Measurements from ENCODE around the gene ZNF212.

ZNF212 gene

DNA sequence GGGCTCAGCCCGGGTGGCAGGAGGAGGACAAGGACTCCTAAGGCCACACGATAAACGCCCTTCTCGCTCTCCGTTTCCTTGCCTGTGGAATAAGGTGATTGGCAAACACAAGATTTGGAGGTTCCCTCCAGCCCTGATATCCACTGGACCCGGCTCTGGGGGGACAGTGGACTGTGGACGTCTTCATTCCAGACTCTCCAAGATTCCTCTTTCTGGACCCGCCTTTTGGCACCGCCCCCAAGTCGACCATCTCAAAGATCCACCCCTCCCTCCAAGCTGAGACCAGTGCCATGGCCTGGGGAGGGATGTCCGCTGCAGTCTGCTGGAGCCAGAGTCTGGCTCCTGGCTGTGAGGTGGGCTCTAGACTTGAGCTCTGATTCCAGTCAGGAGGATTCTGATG lies 46.2 kb downstream of the ZNF212 start:
- Histone ChIP-seq H3K4me1 (ENCODE audit: control insufficient read depth, insufficient read depth, low read length) (no peaks in the 10 kb centered on the region), H3K36me3 (ENCODE audit: control insufficient read depth in 2 of 2, insufficient read depth in 1 of 2, low read length in 2 of 2) (peaks cover 0 to 19% of the 10 kb centered on the region in 2 experiments; a peak in 1 of 3 replicates), H3K9me3 (ENCODE audit: control insufficient read depth, insufficient read depth, low read depth, low read length) (no peaks in the 10 kb centered on the region), H3K27ac (ENCODE audit: extremely low read depth, low read depth, low read length) (no peak overlapping the region), H3K4me3 (ENCODE audit: low read depth, low read length) (peak overlapping the region; percentile 57)
- CTCF ChIA-PET, result interaction anchor here (0.7 to 1.9 kb wide), 8 partner anchors 11 to 210 kb away, joined by 3 to 7 read pairs (median 4); partner anchors contain the start of gene ZNF783
- TF ChIP-seq ZNF133 (tag by site-specific recombination; IDR thresholded peaks at IDR 0.05), result no peak
- TF ChIP-seq ZNF600 (tag by site-specific recombination; IDR thresholded peaks at IDR 0.05), result peak; percentile 36; the same call in 1 of the 2 replicates
- no peak for TF ChIP-seq ZNF707 (tag by site-specific recombination; IDR thresholded peaks at IDR 0.05)
- no peak for TF ChIP-seq ZIC2 (tag by site-specific recombination; IDR thresholded peaks at IDR 0.05)
- TF ChIP-seq ZNF157 (tag by site-specific recombination; IDR thresholded peaks at IDR 0.05), result no peak
- TF ChIP-seq ZNF221 (tag by site-specific recombination; IDR thresholded peaks at IDR 0.05; ENCODE audit: borderline replicate concordance), result no peak
- no peak for TF ChIP-seq ZNF239 (tag by site-specific recombination; IDR thresholded peaks at IDR 0.05)
- no peak for TF ChIP-seq ZFP3 (tag by site-specific recombination; IDR thresholded peaks at IDR 0.05; ENCODE audit: low read depth)
- TF ChIP-seq, protein P1, sequence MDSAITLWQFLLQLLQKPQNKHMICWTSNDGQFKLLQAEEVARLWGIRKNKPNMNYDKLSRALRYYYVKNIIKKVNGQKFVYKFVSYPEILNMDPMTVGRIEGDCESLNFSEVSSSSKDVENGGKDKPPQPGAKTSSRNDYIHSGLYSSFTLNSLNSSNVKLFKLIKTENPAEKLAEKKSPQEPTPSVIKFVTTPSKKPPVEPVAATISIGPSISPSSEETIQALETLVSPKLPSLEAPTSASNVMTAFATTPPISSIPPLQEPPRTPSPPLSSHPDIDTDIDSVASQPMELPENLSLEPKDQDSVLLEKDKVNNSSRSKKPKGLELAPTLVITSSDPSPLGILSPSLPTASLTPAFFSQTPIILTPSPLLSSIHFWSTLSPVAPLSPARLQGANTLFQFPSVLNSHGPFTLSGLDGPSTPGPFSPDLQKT (IDR thresholded peaks at IDR 0.05; ENCODE audit: borderline replicate concordance, low read depth, low read length), result no peak
- 0 out of 2 replicates have a peak, but pooled peaks have one; percentile 2 for TF ChIP-seq ZEB2 (tag by site-specific recombination; IDR thresholded peaks at IDR 0.05)
- 0 out of 2 replicates have a peak, but pooled peaks have one; percentile 12 for TF ChIP-seq ZNF335 (tag by site-specific recombination; conservative IDR thresholded peaks at IDR 0.05)
- POLR2A ChIA-PET, result interaction anchor here (0.7 to 1.6 kb wide), 7 partner anchors 19 to 90 kb away, joined by 3 to 11 read pairs (median 5); partner anchors contain the start of genes ZNF282 and ZNF783

DNA sequence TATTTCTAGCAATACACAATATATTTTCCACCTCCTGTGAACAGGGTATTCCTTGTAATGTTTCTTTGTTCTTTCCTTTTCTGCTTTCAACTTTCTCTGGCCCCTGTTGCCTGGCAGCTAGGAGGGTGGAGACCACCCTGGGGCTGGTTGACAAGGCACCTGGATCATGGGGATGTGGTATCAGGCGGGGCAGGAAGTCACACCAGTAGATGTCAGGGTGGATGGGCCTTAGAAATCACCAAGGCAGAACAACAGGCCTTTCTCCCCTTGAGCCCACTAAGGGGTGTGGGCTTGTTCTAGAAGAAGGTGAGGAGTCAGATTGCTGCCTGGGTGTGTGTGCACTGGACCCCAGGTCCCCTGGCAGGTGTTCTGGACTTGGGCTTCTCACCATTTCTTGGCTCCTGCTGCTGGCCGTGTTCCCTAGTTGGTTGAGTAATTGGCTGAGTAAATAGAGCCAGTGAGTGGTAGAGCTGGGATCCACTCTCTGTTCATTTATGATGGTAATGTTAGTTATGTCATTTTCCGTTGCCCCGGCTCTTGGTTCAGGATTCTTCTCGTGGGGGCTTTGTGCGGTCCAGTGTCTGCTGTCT lies 47.5 kb downstream of the ZNF212 start:
- CTCF ChIA-PET, result no interaction called here
- no peaks in the 10 kb centered on the region for H3K9me3 ChIP-seq (ENCODE audit: control insufficient read depth, insufficient read depth, low read depth, low read length)
- no peaks in the 10 kb centered on the region for H3K4me1 ChIP-seq (ENCODE audit: control insufficient read depth, insufficient read depth, low read length)
- H3K4me3 ChIP-seq (ENCODE audit: low read depth, low read length), result no peak overlapping the region
- H3K36me3 ChIP-seq (ENCODE audit: control insufficient read depth in 2 of 2, insufficient read depth in 1 of 2, low read length in 2 of 2), result peaks cover 0 to 8% of the 10 kb centered on the region in 2 experiments; a peak in 1 of 3 replicates
- H3K27ac ChIP-seq (ENCODE audit: extremely low read depth, low read depth, low read length), result no peak overlapping the region
- POLR2A ChIA-PET, result no interaction called here
- TF ChIP-seq, protein P2, sequence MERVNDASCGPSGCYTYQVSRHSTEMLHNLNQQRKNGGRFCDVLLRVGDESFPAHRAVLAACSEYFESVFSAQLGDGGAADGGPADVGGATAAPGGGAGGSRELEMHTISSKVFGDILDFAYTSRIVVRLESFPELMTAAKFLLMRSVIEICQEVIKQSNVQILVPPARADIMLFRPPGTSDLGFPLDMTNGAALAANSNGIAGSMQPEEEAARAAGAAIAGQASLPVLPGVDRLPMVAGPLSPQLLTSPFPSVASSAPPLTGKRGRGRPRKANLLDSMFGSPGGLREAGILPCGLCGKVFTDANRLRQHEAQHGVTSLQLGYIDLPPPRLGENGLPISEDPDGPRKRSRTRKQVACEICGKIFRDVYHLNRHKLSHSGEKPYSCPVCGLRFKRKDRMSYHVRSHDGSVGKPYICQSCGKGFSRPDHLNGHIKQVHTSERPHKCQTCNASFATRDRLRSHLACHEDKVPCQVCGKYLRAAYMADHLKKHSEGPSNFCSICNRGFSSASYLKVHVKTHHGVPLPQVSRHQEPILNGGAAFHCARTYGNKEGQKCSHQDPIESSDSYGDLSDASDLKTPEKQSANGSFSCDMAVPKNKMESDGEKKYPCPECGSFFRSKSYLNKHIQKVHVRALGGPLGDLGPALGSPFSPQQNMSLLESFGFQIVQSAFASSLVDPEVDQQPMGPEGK (tag by site-specific recombination; IDR thresholded peaks at IDR 0.05), result no peak
- TF ChIP-seq ZSCAN30 (tag by site-specific recombination; IDR thresholded peaks at IDR 0.05) (no peak), SCRT2 (tag by site-specific recombination; IDR thresholded peaks at IDR 0.05) (no peak), ZNF169 (tag by site-specific recombination; IDR thresholded peaks at IDR 0.05) (no peak), ZNF223 (tag by site-specific recombination; IDR thresholded peaks at IDR 0.05) (no peak), ZNF626 (tag by site-specific recombination; IDR thresholded peaks at IDR 0.05) (no peak), ZNF132 (tag by site-specific recombination; IDR thresholded peaks at IDR 0.05; ENCODE audit: borderline replicate concordance) (no peak), GFI1B (tag by site-specific recombination; IDR thresholded peaks at IDR 0.05) (no peak), BCL11B (tag by site-specific recombination; IDR thresholded peaks at IDR 0.05; ENCODE audit: low read depth) (no peak), HOXC10 (CRISPR knock-in tag; IDR thresholded peaks at IDR 0.05) (no peak), ZNF23 (tag by site-specific recombination; IDR thresholded peaks at IDR 0.05; ENCODE audit: borderline replicate concordance) (no peak), KLF8 (tag by site-specific recombination; IDR thresholded peaks at IDR 0.05) (no peak), ZNF37A (tag by site-specific recombination; IDR thresholded peaks at IDR 0.05) (no peak), GLI2 (tag by site-specific recombination; IDR thresholded peaks at IDR 0.05; ENCODE audit: borderline replicate concordance, low read depth) (no peak), ZNF140 (tag by site-specific recombination; IDR thresholded peaks at IDR 0.05) (no peak)
- TF ChIP-seq, protein P3, sequence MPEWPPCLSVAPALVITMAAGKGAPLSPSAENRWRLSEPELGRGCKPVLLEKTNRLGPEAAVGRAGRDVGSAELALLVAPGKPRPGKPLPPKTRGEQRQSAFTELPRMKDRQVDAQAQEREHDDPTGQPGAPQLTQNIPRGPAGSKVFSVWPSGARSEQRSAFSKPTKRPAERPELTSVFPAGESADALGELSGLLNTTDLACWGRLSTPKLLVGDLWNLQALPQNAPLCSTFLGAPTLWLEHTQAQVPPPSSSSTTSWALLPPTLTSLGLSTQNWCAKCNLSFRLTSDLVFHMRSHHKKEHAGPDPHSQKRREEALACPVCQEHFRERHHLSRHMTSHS (tag by site-specific recombination; IDR thresholded peaks at IDR 0.05), result no peak

All from HEK293 (cell line).